ENCODE results near the gene MICAL1. TPM values are rescaled to one million over a fixed set of nuclear protein-coding genes. Genes with fewer than 3 reads are reported as not detected.

The MICAL1 gene
- total RNA-seq, 1 experiment from 2014 or later = 11.7 TPM

DNA sequence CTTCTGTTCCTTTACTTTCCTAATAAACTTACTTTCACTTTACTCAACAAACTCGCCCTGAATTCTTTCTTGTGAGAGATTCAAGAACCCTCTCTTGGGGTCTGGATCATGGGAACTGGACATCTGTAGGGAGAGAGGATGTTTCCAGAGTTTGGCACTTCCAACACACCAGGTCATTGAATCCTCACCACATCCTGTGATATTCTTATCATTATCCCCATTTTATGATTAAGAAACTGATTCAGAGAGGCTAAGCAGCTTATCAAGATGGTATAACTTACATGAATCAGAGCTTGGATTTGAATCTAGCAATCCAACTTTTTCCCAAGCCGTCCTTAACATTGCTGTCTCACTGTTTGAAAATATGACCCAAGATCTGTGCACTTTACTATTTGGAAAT, 30.6 kb downstream of the MICAL1 start:
- CTCF ChIA-PET = no interaction called here
- POLR2A ChIA-PET = no interaction called here
- BruUV-seq (replicated peaks) = no TSS peak
- Mint-ChIP-seq H3K27me3 (ENCODE audit: insufficient read depth, unreplicated experiment) (no peaks in the 10 kb centered on the region), H3K4me1 (ENCODE audit: low read depth, unreplicated experiment) (peaks cover 14% of the 10 kb centered on the region), H3K4me3 (ENCODE audit: unreplicated experiment) (no peak overlapping the region), H3K27ac (ENCODE audit: unreplicated experiment) (no peak overlapping the region), H3K9me3 (ENCODE audit: unreplicated experiment) (no peaks in the 10 kb centered on the region), H3K36me3 (ENCODE audit: insufficient read depth, unreplicated experiment) (no peaks in the 10 kb centered on the region)
- DNase-seq = no peak
- H3K4me1 ChIP-seq = peaks cover 9% of the 10 kb centered on the region; the same call in 1 of the 2 replicates
- no peaks in the 10 kb centered on the region for H3K27me3 ChIP-seq (replicated peaks; ENCODE audit: control insufficient read depth, insufficient read depth, low read length)
- TF ChIP-seq CTCF (IDR thresholded peaks at IDR 0.05; ENCODE audit: insufficient read depth in 1 of 2, low read depth in 1 of 2, low read length in 1 of 2, severe bottlenecking in 1 of 2, unreplicated experiment in 1 of 2) = no peak
- intact Hi-C loops (cut with micrococcal nuclease; ENCODE audit: unreplicated experiment) = no loop called here
- no peaks in the 10 kb centered on the region for H3K9me3 ChIP-seq
- no peaks in the 10 kb centered on the region for H3K36me3 ChIP-seq (ENCODE audit: control insufficient read depth, insufficient read depth, low read length)
- H3K4me3 ChIP-seq (ENCODE audit: low read depth, low read length) = no peak overlapping the region

GRCh38 chr6:109421184-109421583, 34.4 kb downstream of the MICAL1 start:
- CTCF ChIA-PET = no interaction called here

DNA sequence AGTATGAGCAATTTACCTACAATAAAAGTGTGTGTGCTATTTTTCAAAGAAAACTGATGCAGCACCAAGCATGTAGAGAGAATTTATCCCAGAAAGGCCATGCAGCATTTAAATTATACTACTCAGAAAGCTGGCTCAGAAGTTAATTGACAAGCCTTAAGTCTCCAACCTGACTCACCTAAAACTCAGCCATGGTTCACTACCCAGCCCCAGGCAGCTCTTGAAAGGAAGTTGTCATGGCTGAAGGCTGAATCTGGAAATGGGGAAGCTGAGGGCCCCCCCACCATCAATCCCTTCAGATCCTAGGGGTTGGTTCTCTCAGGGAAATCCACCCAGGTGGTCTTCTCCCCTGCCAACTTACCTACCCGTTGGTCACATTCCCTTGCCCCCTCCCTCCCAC, 34.8 kb downstream of the MICAL1 start:
- H3K4me1 ChIP-seq = peaks cover 9% of the 10 kb centered on the region; the same call in 1 of the 2 replicates
- H3K9me3 ChIP-seq = no peaks in the 10 kb centered on the region
- no TSS peak for BruUV-seq (replicated peaks)
- no peaks in the 10 kb centered on the region for H3K9me3 Mint-ChIP-seq (ENCODE audit: unreplicated experiment)
- no peak for TF ChIP-seq CTCF (IDR thresholded peaks at IDR 0.05; ENCODE audit: insufficient read depth in 1 of 2, low read depth in 1 of 2, low read length in 1 of 2, severe bottlenecking in 1 of 2, unreplicated experiment in 1 of 2)
- H3K4me3 ChIP-seq (ENCODE audit: low read depth, low read length) = no peak overlapping the region
- no peaks in the 10 kb centered on the region; the same call in 1 of the 2 replicates for H3K27me3 ChIP-seq (replicated peaks; ENCODE audit: control insufficient read depth, insufficient read depth, low read length)
- intact Hi-C loops (cut with micrococcal nuclease; ENCODE audit: unreplicated experiment) = no loop called here
- POLR2A ChIA-PET = interaction anchor here (0.6 kb wide), 1 partner anchor 28 kb away, joined by 3 read pairs; no protein-coding TSS in a partner anchor
- no peaks in the 10 kb centered on the region for H3K36me3 ChIP-seq (ENCODE audit: control insufficient read depth, insufficient read depth, low read length)
- H3K27me3 Mint-ChIP-seq (ENCODE audit: insufficient read depth, unreplicated experiment) = no peaks in the 10 kb centered on the region
- H3K36me3 Mint-ChIP-seq (ENCODE audit: insufficient read depth, unreplicated experiment) = no peaks in the 10 kb centered on the region
- no peak for DNase-seq
- CTCF ChIA-PET = no interaction called here
- no peak overlapping the region for H3K4me3 Mint-ChIP-seq (ENCODE audit: unreplicated experiment)
- H3K4me1 Mint-ChIP-seq (ENCODE audit: low read depth, unreplicated experiment) = peaks cover 14% of the 10 kb centered on the region
- H3K27ac Mint-ChIP-seq (ENCODE audit: unreplicated experiment) = no peak overlapping the region

More at GRCh38 chr6:109421184-109421583, 34.4 kb downstream of the MICAL1 start:
- Histone ChIP-seq H3K27me3 (replicated peaks; ENCODE audit: control insufficient read depth, insufficient read depth, low read length) (no peaks in the 10 kb centered on the region; the same call in 1 of the 2 replicates), H3K36me3 (ENCODE audit: control insufficient read depth, insufficient read depth, low read length) (no peaks in the 10 kb centered on the region), H3K4me1 (peaks cover 9% of the 10 kb centered on the region; the same call in 1 of the 2 replicates), H3K9me3 (no peaks in the 10 kb centered on the region), H3K4me3 (ENCODE audit: low read depth, low read length) (no peak overlapping the region)
- Mint-ChIP-seq H3K27ac (ENCODE audit: unreplicated experiment) (no peak overlapping the region), H3K4me1 (ENCODE audit: low read depth, unreplicated experiment) (peaks cover 14% of the 10 kb centered on the region), H3K36me3 (ENCODE audit: insufficient read depth, unreplicated experiment) (no peaks in the 10 kb centered on the region), H3K9me3 (ENCODE audit: unreplicated experiment) (no peaks in the 10 kb centered on the region), H3K4me3 (ENCODE audit: unreplicated experiment) (no peak overlapping the region), H3K27me3 (ENCODE audit: insufficient read depth, unreplicated experiment) (no peaks in the 10 kb centered on the region)
- no peak for TF ChIP-seq CTCF (IDR thresholded peaks at IDR 0.05; ENCODE audit: insufficient read depth in 1 of 2, low read depth in 1 of 2, low read length in 1 of 2, severe bottlenecking in 1 of 2, unreplicated experiment in 1 of 2)
- POLR2A ChIA-PET = interaction anchor here (0.6 kb wide), 1 partner anchor 28 kb away, joined by 3 read pairs; no protein-coding TSS in a partner anchor
- intact Hi-C loops (cut with micrococcal nuclease; ENCODE audit: unreplicated experiment) = no loop called here
- no peak for DNase-seq
- no TSS peak for BruUV-seq (replicated peaks)
